Measurements from ENCODE around the gene KIF3C.
A peak's percentile ranks its signal among the peaks of the same experiment; 100 is the strongest.
"Not testable (repeated sequence)": the region's sequence is repeated elsewhere in the genome, so short reads cannot be mapped to it uniquely, and the experiment has no call there.

KIF3C gene

DNA sequence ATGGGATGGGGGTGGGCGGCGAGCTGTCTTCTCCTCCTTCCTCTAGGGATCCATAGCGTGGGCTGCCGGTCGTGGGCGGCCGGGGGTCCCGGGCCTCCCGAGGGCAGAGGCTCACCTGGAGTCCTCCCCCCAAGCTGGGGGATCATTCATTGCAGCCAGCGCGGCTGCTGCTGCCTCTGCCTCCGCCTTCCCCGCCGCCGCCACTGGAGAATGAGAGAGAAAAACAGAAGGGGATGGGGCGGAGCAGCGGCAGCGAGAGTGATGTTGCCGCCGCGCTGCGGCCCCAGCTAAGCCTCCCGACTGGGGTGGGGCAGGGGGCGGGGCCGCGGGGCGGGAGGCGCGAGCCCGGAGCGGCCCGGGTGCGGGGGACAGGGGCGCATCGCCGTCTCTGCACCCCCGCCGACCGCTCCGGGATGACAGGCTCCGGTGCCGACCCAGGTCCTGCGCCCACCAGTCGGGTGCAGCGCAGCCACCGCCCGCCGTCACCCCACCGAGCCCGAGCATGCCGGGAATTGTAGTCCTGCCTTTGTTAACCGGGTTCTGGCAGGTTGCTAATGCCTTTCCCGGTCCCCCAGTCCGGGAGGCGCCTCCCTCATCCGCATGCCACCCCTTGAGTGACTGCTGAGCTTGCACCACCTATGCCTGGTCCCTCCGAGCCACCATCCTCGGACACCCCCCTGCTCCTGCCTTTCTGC, at the start of gene KIF3C:
Gene KIF3C, minus strand, starts transcription at position 225 of the 695 bp plus-strand sequence. CDS start 580 bp downstream, outside the sequence.
- DNase-seq = peak; percentile 91

- not testable (repeated sequence) for DNase-seq
Observed at GRCh38 chr2:26028083-26028482, 45.8 kb upstream of the KIF3C start.

- DNase-seq = no peak
Observed at GRCh38 chr2:26025509-26025908, 43.2 kb upstream of the KIF3C start.

DNA sequence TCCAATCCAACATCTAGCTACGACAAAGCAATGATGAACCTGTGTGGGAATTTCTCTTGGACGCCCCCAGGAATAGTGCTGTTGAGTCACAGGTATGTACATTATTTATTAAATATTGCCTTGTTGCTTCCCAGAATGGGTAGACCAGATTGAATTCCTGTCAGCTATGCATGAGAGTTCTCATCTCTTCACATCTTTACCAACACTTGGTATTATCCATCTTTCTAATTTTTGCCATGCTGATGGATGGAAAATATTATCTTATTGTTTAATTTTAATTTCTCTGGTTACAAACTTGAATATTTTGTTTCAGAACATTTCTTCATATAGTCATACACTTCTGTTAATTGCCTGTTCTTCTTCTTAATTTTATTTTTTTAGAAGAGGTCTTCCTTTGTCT, 42.0 kb upstream of the KIF3C start:
- no peak for DNase-seq

DNA sequence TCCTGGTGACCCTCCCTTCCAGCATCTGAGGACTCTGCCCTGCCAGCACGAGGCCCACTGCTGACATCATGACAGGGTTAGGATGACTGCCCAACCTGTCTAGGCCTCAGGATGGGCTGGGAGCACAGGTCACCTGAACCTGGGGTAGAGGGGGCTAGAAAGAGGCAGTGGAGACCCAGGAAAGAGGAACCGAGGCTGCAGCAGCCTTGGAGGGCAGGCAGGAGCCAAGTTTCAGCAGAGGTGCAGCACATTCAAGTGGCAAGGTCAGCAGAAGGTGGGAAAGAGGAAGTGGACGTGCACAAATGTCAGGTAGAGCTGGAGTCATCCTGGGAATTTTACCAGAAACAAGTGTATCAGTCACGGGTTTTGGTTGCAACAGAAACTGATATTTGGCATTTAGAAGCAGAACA, 37.9 kb upstream of the KIF3C start:
- DNase-seq = no peak

DNA sequence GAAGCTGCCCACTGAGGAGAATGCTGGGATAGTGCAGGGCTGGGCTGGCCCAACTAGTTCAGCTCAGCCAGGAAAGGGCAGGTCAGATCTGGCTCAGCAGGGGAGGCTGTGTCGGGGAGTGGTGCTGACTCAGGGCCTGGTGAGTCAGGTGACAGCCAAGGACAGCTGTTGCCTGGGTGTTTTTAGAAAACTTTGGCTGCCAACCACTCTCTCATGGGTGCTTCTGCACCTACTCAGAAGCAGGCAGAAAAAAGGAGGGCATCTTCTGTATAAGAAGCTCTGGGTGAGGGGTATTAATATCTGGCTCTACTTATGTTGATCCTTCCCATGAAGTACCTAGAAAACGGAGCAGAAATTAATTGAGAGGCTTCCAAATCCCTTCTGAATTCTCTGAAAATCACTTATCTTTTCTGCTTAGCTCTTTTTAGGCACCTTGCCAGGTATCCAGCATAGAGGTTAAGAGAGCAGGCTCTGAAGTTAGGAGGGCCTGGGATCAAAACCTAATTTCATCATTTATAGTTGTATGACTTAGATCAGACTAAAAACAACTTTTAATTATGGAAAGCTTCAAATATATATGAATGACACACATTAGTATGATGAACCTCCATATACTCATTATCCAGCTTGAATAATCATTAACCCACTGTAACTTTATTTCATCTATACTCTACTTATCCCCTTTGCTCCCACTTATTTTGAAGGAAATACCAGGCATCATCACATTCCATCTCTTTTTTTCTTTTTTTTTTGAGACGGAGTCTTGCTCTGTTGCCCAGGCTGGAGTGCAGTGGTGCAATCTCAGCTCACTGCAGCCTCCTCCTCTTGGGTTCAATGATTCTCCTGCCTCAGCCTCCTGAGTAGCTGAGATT, 36.1 kb upstream of the KIF3C start:
- DNase-seq = no peak

GRCh38 chr2:26017464-26018183, 35.3 kb upstream of the KIF3C start:
- DNase-seq = no peak

GRCh38 chr2:26016706-26017045, 34.4 kb upstream of the KIF3C start:
- DNase-seq = not testable (repeated sequence)

- no peak for DNase-seq
Observed at GRCh38 chr2:26016012-26016705, 33.9 kb upstream of the KIF3C start.

DNA sequence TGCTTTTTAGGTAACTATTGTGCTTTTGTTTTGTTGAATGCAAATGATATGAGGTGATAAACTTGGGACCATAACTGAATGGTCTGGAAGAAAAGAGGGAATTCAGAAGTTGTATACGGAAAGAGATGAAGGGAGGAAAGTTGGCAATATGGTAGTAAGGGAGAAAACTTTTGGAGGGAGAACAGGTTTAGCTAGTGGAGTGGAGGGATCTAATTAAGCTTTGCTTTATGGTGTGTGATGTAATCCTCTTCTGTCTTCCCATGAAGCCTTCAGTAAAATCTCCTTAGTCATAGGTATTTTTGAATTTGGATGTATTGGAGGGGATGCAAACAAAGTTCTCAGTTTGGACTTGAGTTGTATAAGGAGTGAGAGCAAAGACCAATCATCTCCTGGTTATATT, 31.4 kb upstream of the KIF3C start:
- DNase-seq = no peak

- DNase-seq = no peak
Observed at GRCh38 chr2:26011990-26012856, 29.9 kb upstream of the KIF3C start.

DNA sequence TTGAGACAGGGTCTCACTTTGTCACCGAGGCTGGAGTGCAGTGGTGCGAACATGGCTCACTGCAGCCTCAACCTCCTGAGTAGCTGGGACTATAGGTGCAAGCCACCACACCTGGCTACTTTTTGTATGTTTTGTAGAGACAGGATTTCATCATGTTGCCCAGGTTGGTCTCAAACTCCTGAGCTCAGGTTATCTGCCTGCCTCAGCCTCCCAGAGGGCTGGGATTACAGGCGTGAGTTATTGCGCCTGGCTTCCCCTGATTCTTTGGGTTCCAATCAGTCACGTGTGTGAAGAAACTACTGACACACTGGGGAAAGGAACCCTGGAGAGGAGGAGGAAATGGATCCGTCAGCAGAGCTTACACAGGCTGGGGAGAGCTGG, 29.3 kb upstream of the KIF3C start:
- no peak for DNase-seq

- no peak for DNase-seq
Observed at GRCh38 chr2:26010943-26011342, 28.6 kb upstream of the KIF3C start.

DNA sequence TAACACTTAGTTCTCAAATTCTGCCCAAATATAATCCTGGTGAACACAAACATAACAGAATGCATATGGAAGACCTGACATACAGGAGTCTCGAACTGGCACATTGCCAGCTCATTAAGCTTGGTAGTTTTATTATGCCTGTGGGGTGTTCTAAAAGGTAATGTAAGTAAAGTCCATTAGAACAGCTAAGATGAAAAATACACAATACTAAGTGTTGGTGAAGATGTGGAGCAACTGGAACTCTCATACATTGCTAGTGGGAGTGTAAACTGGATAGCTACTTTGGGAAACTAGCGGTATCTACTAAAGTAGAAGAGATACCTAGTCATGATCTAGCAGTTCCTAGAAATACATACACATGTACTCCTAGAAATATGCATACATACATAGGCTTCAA, 27.3 kb upstream of the KIF3C start:
- no peak for DNase-seq

DNA sequence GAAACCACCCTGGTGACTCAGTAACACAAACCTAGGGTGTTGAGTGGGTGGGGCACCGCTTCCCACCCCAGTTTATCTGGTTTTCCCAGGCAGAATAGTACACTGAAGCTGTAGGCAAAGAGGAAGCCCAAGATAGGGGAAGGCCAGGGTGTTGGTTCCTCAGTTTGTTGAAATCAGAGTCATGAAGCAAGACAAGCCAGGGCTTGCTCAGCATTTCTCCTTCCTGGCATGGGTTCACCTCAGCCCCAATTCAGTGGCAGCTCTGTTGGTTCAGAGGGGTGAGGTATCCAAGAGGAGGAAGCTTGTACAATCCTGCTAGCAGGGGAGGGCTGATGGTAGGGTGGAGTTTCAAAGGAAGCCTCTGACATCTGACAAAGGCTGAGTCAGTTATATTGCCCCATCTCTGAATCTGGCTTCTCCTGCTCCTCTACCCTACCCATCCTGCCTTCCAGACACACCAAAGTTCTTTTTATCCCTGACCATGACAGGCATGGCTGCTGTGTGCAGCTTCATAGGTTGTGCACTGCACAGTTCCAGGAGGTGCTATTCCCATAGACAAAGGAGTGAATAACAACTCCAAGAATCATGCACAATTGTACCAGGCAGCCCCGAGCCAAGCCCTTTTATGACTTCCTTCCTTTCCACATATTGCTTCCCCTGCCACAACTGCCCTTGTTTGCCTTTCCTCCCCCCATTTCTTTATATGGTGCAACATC, 26.7 kb upstream of the KIF3C start:
- no peak for DNase-seq

DNA sequence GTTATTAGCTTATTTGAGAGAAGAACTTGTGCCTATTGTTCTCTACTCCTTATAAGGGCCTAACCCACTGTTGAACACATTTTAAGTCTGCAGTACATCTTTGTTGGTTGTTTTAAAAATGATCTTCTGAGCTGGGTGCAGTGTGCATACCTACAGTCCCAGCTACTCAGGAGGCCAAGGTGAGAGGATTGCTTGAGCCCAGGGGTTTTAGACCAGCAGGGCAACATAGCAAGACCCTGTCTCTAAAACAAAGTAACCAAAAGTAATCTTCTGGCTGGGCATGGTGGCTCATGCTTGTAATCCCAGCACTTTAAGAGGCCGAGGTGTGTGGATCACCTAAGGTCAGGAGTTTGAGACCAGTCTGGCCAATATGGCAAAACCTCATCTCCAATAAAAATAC, 25.8 kb upstream of the KIF3C start:
- no peak for DNase-seq

GRCh38 chr2:26002632-26003310, 20.5 kb upstream of the KIF3C start:
- no peak for DNase-seq

GRCh38 chr2:26001743-26002351, 19.6 kb upstream of the KIF3C start:
- no peak for DNase-seq

DNA sequence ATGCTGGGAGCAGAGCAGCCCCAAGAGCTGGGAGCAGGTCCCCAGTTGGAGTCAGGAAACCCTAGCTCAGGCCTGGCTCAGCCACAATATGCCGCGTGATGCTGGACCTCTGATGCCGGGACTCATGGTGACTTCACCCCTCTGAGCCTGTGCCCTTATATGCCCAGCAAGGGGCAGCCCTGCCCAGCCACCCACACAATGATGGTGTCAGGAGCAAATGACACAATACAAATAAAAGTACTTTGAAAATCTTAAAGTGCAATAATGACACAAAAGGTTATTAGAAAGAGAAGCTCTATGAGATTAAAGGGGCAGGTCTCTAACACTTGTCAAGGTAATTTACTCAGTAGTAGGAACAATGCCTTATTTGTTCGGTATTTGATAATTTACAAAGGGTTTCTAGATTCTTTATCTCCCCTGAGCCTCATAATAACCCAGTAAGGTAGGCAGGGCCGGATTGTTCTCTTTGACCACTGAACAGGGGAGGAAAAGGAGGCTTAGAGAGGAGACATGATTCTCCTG, 18.3 kb upstream of the KIF3C start:
- no peak for DNase-seq

- not testable (repeated sequence) for DNase-seq
Observed at GRCh38 chr2:25999406-25999805, 17.1 kb upstream of the KIF3C start.
